HG03064 (cell line): ENCODE data around the gene F12.

Experiments used
- ATAC-seq: cut with Tn5 transposase; IDR thresholded peaks from one replicate; pipeline ENCODE4 v1.9.1; 2021; ENCODE audit warnings: low read depth; ENCODE audit not compliant: unreplicated experiment

Gene F12

DNA sequence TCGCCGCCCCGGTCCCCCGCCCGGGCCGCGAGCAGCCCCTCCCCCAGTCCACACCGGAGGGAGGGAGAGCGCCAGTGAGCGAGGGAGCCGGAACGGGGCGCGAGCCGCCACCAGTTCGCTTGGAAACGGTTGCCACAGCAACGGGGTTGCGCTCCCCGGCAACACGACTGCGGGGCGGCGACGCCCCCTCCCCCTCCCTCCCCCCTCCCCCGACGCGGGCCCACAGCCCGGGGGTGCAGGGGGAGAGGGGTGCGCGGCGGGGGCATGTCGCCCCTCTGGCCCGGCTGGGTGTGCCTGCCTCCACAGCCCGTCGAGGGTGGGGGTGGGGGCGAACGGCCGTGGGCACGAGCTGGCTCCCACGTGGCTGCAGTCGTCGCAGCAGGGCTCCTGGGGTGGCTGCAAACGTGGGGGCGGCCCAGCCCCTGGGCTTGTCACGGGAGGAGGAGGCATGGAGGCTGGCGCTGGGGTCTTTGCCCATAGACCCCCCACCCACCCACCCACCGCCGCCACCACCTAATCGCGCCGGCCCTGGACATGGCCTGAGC, 37.8 kb upstream of the F12 start:
- ATAC-seq: peak; percentile 43

DNA sequence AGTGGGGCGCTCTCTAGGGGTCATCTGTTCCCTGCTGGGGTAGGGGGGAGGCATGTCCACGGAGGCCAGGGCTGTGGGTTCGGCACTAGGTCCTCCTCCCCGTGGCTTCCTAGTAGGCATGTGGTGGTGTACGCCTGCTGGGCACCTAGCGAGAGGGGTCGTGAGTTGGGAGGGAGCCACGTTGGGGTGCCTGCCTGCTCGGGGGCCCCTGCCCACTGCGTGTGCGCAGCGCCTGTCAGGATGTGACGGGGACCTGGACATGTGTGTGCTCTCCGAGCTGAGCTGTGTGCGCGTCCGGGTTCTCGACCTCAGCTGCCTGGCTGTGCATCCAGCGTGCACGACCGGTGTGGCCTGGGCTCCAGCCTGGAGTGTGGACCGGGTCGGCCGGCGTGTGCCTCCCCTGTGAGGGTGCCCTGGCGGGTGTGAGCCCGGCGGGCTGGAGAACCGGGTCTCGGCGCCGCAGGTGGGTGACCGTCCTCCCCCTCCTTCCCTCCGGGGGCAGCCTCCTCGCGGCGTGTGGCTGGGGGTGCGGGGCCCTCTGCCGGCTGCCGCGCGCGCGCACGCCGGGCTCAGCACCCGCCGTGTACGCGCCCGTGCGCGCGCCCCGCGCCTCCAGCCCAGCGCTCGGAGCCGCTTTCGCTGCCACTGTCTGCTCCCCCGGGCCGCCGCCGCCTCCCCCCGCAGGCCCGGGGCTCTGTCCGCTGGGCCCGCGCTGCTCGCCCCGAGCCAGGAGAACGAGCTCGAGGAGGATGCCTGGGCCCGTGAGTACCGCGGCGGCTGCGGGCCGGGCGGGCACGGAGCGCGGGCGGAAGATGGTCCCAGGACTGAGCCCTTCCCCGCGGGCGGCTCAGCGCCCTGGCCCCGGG, 37.1 kb upstream of the F12 start, which contains the start of gene PRR7:
Gene PRR7 (plus strand): TSS at position 615 of the 866 bp plus-strand sequence. CDS start 8,254 bp downstream, outside the sequence.
- peak; percentile 49 for ATAC-seq

DNA sequence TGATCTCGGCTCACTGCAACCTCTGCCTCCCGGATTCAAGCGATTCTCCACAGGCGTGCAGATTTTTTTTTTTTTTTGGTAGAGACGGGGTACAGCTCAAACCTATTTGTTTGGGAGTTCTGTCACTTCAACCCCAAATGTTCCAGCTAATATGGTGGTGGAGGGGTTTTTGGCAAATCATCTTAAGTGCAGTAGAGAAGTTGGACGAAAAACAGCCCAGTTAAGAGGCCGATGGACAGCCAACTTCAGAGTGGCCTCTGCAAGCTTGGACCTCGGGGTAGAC, 36.5 kb upstream of the F12 start:
- no peak for ATAC-seq

DNA sequence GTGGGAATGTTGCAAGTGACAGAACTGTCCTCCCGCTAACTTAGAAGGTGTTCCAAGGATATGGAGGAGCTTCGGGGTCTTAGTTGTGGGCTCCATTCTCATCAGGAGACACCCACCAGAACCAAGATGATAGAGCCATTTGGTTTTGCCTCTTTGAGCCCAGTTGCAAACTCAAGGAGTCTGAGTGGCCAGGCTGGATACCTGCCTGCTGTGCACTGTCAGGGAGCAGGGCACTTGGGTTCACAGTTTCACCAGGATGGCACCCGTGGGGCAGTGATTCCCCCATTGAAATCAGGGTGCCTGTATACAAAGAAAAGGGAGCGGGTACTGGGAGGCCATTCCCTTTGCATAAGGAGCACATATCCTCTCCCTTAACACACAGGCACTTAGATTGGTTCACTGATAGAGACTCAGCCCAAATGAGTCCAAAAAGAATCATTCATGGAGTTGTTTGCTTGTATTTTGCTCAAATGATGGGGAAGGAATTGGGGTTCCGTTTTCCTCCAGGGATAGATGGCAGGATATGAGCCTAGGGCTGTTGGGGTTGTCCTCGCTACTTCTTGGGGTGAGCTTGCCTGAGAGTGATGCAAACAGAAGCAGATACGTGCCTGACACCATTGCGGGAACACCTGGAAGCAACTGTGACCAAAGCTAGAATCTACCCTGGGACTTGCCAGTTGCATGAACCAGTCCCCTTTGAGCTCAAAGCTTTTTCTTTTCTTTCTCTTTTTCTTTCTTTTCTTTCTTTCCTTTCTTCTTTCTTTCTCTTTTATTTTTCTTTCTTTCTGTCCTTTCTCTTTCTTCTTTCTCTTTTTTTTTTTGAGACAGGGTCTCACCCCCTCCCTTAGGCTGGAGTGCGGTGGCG, 35.9 kb upstream of the F12 start:
- no peak for ATAC-seq

DNA sequence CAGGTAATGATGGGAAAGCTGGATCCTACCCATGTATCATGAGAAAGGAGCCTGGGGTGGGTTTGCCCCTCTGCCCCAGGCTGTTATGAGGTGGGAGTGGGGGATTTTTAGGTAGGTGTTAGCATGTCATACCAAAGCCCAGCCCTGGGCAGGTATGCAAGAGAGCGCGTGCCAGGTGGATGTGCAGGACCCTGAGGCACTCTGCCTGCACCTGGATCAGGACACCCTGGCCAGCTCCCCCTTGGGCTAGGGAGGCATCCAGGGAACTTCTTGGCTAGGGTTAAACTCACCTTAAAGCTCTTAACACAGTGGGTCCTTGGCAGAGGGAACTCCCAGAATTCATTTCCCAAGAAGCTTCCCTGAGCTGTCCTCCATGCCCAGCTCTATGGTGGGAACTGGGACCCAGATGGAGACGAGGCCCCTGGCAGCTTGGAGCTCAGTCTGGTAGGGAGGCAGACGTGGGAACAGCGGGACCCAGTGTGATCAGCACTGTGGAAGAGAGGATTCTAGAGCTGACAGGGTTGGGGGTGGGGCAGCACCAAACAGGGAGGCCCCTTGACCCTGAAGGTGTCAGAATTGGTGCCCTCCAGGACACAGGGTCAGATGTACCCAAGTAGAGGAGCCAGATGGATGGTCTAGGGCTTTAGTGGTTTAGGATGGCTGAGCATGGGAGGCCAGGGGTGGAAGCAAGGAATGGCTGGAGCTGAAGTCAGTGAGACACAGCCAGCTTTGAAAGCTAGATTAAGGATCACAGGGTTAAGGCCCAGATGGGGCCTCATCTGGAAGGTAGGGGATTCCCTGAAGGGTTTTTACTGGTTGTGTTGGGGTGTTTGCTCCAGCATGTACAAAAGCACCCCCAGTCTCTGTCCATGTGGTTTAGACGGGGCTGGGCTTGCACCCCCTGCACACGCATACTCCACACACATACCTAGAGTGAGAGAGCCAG, 35.0 kb upstream of the F12 start:
- ATAC-seq: no peak

DNA sequence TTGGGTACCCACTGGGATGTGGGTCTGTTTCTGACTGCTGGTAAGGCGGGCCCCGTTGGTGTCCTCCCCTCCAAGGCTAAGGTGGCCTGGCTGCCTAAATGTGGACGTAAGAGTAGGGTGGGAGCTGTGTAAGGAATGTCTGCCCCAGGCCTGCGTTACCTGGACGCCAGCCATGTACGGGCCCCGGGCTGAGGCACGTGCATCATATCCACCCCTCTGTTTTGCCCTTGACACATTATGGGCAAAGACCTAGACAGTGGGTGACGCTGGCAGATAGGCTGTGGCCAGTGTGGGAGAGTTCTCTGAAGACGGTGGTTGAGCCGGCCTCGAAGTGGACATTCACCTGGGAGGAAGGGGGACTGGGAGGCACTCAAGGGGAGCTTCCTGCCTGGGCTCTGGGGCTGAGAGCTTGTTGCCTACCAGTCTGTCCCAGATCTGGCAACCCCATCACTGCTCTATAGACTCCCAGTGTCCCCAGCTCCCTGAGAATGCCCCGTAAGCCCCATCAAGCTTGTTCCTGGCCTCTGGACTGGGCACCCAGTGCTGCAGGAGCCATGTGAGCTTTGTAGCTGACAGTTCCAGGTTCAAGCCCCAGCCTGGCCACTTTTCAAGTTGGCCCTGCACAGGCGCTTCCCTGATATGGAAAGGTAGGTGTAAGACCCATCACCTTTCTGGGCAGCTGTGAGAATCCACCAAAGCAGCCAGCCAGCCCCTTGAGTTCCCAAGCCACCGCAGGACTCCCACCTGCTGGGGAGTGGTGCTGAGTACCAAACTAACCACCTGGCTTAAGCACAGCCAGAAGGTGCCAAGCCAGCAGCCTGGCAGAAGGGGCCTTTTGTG, 34.0 kb upstream of the F12 start:
- ATAC-seq: no peak

DNA sequence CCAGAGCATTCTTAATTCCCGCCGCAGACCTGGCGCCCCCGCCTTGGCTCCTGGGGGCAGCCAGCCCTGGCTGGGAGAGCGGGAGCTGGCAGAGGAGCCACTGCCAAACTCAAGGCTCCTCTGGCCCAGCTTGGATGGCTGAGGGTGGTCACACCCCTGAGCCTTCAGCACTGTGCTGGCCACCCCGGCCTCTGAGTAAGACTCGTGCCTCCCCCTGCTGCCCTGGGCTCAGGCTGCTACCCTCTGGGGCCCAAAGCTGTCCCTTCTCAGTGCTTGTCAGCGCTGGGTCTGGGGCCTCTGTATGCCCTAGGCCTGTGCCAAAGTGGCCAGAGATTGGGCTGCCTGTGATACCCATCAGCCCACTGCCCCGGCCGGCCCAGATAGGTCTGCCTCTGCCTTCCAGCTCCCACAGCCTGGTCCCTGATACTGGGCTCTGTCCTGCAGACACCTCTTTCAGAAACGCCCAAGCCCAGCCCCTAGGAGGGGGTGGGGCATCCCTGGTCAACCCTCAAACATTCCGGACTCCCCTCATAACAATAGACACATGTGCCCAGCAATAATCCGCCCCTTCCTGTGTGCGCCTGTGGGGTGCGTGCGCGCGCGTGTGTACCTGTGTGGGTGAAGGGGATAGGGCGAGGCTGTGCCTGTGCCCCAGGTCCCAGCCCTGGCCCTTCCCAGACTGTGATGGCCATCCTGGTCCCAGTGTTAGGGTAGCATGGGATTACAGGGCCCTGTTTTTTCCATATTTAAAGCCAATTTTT, 32.9 kb upstream of the F12 start:
- no peak for ATAC-seq

DNA sequence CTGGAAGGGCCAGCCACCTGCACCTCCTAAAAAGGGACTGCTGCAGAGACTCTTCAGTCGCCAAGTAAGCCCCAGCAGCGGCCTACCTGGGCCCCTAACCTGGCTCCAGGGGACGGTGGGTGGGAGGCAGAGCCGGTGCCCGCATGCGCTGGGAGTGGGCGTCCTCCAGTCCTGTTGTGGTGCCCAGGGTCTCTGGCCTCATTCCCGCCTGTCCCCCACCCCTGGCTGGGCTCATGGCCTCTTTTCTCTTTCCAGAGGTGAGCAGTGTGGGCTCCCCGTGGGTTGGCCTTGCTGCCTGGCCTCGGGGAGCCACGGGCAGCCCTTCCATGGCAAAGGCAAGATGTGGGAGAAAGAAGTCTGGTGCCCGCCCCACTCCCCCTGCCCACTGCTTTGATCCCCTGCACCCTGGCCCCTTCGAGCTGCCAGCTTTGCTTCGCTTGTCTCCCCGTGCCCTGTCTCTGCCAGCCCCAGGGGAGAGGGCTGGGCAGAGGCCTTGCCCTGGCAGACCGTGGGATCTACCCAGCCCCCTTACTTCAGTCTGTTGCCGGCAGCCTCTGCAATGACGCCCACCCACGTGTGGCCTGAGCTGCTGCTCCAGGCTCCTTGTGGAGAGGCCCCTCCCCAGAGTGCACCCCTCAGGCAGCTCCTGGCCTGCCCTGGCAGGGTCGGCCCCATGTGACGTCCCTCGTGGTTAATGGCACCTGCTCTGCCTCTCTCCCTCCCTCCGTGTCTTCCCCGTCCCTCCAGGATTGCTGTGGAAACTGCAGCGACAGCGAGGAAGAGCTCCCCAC, 31.8 kb upstream of the F12 start:
- ATAC-seq: no peak

DNA sequence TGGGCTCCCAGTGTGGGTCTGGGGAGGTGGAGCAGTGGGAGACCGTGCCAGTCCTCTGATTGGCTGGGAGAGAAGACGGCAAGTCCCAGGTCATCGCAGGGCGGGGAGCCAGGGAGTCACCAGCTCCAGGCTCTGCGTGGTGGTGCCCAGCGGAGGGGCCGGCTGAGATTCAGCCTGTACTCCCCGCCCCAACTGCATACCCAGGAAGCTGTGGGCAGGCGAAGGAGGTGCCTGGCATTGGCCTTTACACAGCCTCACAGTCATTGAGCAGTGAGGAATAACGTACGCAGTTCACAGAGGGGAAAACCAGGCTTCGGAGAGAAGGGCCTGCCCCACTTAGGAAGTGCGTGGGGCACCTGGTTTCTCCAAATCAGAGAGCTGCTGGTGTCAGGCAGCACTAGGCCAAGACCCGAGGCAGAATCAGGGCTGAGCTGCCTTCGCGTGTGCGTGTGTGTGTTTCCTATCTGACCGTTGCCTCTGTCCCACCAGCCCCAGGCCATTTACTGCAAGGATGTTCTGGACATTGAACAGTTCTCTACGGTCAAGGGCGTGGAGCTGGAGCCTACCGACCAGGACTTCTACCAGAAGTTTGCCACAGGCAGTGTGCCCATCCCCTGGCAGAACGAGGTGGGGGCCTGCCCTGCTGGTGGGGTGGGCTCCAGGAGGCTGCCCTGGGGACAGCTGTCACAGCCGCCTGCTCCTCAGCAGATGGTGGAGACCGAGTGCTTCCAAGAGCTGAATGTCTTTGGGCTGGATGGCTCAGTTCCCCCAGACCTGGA, 31.0 kb upstream of the F12 start:
- ATAC-seq: no peak

DNA sequence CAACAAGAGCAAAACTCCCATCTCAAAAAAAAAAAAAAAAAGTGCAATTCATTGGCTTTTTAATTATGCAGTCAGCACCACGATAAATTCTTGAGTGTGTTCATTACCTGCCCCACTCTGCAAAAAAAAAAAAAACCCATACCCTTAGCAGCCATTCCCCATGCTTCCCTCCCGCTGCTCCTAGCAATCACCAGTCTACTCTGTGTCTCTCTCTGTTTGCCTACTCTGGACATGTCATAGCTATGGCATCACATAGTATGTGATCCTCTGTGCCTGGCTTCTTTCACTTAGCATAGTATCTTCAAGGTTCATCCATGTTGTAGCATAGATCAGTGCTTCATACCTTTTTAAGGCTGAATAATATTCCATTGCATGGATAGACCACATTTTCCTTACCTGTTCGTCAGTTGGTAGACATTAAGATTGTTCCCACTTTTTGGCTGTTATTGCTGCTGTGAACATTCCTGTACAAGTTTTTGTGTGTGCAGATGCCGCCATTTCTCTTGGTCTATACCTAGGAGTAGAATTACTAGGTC, 30.2 kb upstream of the F12 start:
- no peak for ATAC-seq

DNA sequence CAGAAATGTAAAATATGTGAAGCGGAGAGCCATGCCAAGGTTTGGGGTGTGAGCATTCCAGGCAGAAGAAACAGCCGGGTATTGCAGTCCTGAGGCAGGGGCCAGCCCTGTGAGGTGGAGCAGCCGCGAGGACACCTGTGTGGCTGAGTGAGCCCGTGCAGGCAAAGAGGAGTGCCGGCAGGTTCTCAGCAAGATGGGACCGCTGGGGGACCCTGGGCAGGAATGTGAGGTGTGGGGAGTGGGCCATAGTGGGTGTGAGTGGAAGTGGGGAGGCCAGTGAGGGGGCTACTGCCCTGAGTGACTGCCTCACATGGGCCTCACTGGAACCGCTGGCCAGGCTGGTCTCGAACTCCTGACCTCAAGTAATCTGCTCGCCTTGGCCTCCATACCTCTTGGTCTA, 29.1 kb upstream of the F12 start:
- no peak for ATAC-seq

DNA sequence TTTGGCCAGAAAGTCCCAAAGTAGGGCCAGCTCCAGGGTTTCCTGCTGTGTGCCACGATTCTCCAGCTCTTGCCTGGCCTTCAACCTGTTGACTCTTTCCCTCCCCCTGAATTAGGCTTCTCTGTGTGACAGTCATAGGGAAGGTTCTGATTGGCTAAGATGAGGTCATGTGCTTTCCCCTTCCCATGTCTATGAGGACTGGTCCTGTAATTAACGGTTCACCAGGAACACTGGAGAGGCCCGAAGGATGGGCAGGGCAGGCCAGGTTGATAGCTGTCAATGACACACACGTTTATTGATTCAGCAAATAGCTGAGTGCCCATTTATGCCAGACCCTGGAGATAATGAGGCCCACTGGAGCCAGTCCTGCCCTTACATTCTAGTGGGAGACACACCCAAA, 28.3 kb upstream of the F12 start:
- no peak for ATAC-seq

DNA sequence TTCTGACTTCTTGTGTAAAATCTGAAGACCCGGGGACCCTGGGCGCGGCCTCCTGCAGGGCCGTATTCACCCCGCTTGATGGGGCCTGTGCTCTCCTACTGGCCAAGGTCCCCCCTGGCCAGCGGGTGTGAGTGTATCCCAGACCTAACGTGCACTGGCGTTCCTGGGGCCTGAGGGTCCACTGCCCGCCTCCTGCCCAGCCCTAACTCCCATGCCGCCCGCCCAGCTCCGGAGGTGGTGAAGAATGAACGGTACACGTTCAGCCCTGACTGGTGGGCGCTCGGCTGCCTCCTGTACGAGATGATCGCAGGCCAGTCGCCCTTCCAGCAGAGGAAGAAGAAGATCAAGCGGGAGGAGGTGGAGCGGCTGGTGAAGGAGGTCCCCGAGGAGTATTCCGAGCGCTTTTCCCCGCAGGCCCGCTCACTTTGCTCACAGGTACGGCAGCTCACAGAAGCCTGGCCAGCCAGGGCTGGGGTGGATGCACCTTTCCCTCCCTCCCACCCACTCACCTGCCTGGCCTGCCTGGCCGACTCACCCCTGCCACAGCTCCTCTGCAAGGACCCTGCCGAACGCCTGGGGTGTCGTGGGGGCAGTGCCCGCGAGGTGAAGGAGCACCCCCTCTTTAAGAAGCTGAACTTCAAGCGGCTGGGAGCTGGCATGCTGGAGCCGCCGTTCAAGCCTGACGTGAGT, 26.6 kb upstream of the F12 start:
- no peak for ATAC-seq

DNA sequence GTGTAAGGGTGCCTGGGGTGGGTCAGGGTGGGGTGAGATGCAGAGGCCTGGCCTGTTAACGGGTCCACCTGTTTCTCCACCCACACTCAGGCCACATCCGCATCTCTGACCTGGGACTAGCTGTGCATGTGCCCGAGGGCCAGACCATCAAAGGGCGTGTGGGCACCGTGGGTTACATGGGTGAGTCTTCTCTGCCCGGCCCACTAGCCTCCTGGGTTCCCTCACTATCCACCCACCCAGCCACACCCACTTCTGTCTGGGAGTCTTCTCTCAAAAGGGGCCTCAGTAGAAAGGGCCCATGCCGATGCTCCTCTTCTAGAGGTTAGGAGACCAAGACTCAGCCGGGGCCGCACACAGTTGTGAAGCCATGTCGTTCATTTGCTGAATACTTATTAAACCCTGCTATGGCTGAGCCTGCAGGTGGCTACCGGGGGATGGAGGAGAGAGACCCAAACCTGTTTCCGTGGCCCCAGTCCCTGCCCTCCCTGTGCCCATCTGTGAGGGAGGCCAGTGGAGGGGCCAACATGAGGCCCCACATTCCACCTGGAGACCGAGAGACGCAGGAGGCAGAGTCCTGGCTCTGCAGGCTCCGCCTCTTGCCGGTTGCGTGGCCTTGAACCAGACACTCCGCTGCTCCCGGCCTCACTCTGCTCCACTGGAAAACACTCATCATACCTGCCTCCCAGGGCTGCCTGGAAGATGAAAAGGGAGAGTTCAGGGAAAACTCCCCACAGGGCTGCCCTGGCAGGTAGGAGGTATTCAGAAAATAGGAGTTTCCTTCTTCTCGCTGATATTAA, 25.8 kb upstream of the F12 start:
- no peak for ATAC-seq

DNA sequence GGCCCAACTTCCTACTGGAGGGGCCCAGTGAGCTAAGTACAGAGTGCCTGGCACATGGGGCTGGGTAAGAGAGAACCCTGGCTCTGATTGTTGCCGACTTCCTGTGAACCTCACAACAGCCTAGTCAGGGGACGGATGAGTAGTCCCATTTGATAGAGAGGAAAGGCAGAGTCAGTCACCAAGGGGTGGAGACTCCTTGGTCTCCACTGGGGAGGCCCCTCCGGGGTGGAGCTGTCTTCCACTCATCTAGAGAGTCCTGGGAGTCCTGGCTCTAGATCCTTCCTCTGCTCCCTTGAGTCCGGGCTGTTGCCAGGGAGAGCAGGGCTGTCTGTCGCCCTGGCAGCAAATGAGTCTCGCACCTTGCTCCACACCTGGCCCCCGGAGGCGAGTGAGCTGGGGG, 25.1 kb upstream of the F12 start:
- no peak for ATAC-seq
